Measurements from ENCODE around the gene TMEM62.
"Not testable (repeated sequence)": the region's sequence is repeated elsewhere in the genome, so short reads cannot be mapped to it uniquely, and the experiment has no call there.

TMEM62 gene

DNA sequence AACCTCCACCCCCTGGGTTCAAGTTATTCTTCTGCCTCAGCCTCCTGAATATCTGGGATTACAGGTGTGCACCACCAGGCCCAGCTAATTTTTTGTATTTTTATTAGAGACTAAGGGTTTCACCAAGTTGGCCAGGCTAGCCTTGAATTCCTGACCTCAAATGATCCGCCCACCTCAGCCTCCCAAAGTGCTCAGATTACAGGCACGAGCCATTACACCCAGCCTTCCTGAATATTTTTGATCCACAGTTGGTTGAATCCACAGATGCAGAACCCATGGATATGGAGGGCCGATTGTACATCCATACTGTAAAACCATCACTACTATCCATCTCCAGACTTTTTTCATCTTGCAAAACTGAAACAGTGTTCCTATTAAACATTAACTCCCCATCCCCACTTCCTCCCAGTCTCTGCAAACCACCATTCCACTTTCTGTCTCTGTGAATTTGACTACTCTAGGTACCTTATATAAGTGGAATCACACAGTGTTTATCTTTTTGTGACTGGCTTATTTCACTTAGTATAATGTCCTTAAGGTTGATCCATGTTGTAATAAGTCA lies 8.2 kb upstream of the TMEM62 start:
- DNase-seq: no peak

DNA sequence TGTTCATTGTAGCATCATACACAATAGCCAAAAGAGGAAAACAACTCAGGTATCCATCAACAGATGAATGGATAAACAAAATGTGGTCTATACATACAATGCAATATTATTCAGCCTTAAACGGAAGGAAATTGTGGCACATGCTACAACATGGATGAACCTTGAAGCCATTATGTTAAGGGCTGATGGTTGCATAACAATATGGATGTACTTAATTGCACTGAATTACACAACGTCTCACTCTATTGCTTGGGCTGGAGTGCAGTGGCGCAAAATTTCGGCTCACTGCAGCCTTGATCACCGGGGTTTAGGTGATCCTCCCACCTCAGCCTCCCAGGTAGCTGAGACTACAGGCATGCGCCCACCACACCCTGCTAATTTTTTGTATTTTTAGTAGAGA lies 7.0 kb upstream of the TMEM62 start:
- DNase-seq: no peak

DNA sequence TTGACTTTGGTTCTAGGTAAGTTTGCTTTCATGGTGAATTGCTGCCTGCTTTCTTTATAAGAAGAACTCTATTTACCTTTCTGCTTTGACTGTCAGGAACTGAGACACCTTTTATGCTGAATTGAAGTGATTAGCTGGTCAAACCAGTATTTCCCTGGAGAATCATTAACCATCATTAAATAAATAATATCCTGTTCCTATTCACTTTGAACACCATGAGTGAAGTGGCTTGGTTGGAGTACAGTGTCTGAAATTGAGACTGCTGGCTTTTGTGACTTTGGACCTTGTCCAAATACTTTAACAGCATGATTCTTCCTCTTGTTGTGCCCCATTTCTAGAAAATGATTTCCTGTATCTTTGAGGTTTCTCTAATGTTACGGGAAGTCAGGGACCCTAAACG lies 5.6 kb upstream of the TMEM62 start:
- no peak for DNase-seq

DNA sequence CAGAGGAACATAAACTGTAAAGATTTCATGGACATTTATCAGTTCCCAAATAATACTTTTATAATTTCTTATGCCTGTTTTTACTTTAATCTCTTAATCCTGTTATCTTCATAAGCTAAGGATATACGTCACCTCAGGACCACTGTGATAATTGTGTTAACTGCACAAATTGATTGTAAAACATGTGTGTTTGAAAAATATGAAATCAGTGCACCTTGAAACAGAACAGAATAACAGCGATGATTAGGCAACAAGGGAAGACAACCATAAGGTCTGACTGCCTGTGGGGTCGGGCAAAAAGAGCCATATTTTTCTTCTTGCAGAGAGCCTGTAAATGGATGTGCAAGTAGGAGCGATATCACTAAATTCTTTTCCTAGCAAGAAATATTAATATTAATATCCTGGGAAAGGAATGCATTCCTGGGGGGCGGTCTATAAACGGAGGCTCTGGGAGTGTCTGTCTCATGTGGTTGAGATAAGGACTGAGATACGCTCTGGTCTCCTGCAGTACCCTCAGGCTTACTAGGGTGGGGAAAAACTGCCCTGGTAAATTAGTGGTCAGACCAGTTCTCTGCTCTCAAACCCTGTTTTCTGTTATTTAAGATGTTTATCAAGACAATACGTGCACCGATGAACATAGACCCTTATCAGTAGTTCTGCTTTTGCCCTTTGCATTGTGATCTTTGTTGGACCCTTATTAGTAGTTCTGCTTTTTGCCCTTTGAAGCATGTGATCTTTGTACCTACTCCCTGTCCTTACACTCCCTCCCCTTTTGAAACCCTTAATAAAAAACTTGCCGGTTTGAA lies 5.0 kb upstream of the TMEM62 start:
- not testable (repeated sequence) for DNase-seq

DNA sequence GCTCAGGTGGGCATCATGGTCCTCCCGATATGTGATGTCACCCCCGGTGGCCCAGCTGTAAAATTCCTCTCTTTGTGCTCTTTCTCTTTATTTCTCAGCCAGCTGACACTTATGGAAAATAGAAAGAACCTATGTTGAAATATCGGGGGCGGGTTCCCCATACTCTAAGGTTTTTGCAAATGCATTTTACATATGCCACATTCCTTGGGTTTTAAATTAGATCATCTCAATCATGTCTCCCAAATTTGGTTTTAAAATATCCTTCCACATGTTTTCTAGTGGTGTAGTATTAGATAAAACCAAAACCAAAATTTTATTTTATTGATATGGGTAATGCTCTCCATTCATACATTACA lies 4.4 kb upstream of the TMEM62 start:
- DNase-seq: no peak

DNA sequence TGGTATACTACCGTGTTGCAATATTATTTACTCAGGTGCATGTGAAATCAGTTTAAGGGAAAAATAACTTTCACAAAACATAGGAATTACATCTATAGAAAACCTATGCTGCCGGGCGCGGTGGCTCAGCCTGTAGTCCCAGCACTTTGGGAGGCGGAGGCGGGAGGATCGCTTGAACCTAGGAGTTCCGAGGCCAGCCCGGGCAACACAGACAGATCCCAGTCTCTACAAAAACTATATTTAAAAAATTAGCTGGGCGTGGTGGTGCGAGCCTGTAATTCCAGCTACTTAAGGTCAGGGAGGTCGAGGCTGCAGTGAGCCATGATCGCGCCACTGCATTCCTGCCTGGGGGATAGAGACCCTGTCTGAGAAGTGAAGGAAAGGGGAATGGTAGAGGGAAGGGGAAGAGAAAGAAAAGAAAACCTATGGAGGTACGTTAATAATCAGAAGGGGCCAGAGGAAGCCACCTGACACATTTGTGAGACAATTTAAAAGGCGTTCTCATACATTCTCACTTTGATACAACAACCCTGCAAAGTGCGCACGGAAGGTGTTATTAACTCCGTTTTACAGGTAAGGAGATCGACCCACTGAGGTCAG lies 456 bp upstream of the TMEM62 start:
- no peak for DNase-seq

DNA sequence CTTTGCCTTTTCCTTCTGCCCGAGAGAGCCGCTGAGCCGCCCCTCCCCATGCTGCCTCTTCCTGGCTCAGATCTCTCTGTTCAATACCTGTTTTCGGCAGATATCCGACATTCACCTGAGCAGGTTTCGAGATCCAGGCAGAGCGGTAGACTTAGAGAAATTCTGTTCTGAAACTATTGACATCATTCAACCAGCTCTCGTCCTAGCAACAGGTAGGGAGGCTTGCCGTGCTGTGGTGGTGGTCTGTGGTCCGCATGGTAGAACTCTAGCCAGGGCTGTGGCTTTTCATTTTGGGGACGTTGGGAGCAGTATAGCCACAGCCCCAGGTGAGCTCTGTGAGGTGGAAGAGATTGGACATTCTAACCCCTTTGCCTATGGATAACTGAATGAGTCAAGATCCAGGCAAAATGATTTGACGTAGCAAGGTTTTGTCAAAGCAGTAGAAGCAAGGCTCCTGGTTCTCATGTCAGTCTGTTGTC lies 810 bp downstream of the TMEM62 start:
- no peak for DNase-seq

DNA sequence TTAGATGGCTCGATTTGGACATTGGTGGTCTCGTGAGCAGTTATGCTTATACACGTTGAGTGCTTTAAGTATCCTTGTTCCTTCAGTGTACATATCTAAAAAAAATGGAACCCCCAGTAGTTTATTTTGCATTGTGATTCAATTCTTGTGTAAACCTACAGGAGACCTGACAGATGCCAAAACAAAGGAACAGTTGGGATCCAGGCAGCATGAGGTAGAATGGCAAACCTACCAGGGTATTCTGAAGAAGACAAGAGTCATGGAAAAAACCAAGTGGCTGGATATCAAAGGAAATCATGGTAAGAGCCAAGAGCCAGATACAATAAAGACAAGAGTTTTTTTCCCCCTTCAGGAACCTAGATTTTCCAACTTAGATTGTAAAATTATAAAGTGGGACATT lies 2.0 kb downstream of the TMEM62 start:
- no peak for DNase-seq

DNA sequence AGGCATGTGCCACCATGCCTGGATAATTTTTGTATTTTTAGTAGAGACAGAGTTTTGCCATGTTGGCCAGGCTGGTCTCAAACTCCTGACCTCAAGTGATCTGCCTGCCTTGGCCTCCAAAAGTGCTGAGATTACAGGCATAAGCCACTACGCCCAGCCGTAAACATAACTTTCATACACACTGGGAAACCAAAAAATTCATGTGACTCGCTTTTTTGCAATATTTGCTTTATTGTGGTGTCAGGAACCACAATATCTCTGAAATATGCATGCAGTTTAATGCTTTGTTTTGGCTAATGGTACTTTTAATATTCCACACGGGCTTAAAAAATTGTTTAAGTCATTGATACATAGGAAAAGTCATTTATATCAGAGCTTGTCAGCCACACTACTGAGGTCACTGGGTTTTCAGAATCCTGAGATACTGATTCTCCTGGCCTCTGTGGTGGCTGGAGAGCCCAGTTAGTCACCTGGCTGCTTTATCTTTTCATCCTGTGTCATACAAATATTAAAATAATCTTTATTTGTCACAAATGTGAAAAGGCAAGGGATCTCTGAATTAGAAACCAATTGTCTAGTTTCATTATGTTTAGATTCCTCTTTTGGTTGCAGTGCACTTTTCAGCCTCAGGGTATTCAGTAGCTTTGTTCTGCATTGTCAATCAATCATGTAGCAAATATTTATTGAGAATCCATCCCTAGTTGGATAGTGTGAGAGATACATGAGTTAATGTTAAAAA lies 10.0 kb downstream of the TMEM62 start:
- no peak for DNase-seq

DNA sequence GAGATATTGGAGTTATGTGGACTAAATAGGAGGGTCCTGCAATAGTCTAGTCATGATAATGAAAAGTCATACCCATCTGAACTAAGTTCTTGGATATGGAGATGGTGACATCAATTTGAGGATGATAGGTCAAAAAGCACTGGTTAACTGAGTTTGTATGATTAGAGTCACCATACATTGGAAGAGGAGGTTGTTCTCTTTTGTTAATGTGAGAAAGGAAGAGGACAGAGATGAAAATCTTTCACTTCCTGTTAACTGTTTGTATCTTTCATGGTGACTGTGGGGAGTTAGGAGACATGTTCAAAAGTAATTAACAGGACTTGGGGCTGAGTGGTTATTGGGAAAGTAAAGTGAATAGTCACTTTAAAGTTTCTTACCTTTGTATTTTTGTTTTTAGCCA lies 11.1 kb downstream of the TMEM62 start:
- DNase-seq: no peak

DNA sequence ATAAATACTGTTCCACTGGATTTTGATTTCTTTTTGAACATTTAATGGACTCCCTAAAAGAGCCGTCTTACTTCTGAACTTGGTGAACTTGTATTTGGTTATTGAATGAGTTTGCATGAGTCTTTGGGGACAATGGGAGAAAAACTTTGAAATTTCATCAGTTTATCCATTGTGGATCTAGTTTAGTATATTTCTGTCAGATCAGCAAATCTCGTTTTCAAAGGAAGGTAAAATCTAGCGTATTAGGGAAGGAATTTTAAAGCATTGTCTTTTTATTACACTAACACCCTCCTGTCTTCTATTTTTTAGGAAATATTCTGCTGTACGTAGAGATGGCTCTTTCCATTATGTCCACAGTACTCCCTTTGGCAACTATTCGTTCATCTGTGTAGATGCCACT lies 12.8 kb downstream of the TMEM62 start:
- DNase-seq: no peak

DNA sequence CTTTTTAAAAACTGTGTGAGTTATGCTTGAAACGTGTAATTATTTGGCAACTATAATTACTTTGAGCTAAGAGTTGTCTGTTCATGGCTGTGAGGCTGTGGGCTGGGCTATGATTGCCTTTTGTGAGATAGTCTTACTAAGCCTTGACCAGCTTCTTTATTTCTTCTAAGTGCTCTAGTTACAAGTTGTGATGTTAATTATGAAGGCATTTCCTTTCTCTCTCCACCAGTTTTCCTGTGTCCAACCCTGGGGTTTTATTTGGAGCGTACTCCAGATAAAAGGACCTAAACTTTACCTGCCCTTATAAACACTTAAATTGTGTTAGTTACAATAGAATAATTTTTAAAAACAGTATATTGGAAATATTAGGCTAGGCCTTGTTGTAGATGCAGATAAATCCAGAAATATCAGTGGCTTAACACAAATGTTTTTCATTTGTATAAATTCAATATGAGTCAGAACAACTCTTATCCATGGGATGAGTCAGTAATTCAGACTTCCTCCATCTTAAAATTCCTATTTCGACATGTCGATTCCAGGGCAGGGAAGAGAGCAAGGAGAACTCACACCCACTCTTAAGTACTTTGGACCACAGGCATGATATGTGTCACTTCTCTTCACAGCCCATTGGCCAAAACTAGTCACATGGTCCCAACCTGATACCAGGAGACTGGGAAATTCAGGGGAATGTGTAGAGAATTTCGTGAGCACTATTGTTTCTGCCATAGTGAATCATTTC lies 17.0 kb downstream of the TMEM62 start:
- DNase-seq: no peak

DNA sequence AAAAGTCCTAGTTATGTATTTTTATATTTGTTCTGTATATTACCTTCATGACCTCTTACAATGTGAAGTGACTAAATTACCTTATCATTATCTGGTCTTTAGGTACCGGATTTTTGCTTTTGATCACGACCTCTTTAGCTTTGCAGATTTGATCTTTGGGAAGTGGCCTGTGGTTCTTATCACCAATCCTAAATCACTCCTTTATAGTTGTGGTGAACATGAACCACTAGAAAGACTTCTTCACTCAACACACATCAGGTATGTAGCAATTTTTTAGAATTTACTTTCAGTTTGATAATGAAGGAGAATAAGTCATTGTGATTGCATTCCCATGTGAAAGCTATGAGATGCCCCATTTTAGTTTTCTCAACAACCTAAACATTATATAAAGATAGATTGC lies 18.3 kb downstream of the TMEM62 start:
- no peak for DNase-seq

DNA sequence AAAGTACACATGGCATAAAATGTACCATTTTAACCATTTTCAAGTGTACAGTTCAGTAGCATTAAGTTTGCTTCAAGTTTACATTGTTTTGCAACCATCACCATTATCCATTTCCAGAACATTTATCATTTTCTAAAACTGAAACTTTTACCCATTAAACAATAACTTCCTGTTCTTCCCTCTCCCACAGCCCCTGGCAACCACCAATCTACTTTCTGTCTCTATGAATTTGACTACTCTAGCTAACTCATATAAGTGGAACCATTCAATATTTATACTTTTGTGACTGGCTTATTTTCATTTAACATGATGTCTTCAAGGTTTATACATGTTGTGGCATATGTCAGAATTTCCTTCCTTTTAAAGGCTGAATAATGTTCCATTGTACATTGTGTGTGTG lies 19.9 kb downstream of the TMEM62 start:
- no peak for DNase-seq

DNA sequence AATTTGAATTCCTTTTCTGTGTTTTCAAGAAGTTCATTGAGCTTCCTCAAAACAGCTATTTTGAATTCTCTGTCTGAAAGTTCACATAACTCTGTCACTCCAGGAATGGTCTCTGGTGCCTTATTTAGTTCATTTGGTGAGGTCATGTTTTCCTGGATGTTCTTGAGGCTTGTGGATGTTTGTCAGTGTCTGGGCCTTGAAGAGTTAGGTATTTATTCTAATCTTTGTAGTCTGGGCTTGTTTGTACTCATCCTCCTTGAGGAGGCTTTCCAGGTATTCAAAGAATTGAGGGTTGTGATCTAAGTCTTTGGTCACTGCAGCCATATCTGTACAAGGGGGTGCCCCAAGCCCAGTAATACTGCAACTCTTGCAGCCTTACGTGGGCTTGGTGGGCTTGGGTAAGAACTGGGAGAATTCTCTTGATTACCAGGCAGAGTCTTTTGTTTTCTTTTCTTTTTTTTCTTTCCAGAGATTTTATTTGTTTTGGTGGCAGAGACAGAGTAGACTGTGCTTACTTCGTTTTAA lies 32.5 kb downstream of the TMEM62 start:
- no peak for DNase-seq

DNA sequence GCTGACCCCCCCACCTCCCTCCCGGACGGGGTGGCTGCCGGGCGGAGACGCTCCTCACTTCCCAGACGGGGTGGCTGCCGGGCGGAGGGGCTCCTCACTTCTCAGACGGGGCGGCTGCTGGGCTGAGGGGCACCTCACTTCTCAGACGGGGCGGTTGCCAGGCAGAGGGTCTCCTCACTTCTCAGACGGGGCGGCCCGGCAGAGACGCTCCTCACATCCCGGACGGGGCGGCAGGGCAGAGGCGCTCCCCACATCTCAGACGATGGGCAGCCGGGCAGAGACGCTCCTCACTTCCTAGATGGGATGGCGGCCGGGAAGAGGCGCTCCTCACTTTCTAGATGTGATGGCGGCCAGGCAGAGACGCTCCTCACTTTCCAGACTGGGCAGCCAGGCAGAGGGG lies 33.9 kb downstream of the TMEM62 start:
- DNase-seq: not testable (repeated sequence)

DNA sequence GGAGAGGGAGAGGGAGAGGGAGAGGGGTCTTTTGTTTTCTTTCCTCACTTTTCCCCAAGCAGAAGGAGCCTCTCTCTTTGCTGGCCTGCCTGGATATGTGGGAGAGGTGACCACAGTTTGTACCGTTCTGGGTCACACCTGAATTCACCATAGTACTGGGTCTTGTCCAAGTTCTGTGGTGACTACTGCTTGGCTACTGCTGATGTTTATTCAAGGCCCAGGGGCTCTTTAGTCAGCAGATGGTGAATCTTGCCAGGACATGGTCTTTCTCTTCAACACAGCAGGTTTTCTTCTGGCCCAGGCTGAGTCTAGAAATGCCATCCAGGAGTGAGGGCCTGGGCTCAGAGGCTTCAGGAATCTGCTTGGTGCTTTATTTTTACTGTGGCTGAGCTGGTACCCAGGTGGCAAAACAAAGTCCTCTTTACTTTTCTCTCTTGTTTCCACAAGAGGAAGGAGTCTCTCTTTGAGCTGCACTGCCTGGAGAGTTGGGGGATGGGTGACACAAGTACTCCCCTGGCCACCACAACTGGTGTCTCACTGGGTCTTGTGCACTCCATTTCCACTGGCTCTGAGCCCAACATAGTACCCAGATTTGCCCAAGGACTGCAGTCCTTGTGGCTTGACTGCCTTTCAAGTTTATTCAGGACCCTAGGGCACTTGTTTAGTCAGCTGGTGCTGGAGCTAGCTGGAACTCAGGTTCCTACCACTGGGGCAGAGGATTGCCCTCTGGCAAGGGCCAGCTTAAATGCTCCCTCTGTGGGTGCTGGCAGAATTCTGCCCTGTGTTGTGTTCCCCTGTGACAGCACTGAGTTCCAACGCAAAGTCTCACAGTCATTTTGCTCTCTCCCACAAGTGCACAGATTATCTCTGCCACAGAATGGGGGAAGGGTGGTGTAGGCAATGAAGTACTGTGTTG lies 35.1 kb downstream of the TMEM62 start:
- DNase-seq: peak; percentile 36

DNA sequence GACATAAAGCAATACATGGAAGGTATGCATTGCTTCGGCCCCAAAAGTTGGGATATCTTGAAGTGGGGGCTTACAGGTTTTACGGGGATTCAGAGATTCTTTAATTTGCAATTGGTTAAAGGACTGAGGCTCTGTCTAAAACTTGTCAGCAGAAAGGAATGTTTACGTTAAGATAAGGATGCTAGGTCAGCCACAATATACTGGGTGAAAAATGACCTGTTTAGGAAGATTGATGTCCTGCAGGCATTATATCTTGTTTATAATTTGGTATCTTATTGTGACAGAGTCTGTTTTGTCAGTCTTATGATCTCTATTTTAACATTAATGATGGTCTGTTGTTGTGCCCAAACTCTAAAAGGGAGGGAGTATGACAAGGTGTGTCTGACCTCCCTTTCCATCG lies 36.5 kb downstream of the TMEM62 start:
- no peak for DNase-seq

DNA sequence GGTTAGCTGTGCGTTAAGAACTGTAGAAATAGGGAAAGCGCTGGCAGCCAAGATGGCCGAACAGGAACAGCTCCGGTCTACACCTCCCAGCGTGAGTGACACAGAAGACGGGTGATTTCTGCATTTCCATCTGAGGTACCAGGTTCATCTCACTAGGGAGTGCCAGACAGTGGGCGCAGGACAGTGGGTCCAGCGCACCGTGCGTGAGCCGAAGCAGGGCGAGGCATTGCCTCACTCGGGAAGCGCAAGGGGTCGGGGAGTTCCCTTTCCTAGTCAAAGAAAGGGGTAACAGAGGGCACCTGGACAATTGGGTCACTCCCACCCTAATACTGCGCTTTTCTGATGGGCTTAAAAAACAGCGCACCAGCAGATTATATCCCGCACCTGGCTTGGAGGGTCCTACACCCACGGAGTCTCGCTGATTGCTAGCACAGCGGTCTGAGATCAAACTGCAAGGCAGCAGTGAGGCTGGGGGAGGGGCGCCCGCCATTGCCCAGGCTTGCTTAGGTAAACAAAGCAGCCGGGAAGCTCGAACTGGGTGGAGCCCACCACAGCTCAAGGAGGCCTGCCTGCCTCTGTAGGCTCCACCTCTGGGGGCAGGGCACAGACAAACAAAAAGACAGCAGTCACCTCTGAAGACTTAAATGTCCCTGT lies 42.4 kb downstream of the TMEM62 start:
- DNase-seq: not testable (repeated sequence)

DNA sequence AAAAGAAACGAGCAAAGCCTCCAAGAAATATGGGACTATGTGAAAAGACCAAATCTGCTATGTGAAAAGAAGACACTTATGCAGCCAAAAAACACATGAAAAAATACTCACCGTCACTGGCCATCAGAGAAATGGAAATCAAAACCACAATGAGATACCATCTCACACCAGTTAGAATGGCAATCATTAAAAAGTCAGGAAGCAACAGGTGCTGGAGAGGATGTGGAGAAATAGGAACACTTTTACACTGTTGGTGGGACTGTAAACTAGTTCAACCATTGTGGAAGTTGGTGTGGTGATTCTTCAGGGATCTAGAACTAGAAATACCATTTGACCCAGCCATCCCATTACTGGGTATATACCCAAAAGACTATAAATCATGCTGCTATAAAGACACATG lies 43.8 kb downstream of the TMEM62 start:
- DNase-seq: not testable (repeated sequence)

DNA sequence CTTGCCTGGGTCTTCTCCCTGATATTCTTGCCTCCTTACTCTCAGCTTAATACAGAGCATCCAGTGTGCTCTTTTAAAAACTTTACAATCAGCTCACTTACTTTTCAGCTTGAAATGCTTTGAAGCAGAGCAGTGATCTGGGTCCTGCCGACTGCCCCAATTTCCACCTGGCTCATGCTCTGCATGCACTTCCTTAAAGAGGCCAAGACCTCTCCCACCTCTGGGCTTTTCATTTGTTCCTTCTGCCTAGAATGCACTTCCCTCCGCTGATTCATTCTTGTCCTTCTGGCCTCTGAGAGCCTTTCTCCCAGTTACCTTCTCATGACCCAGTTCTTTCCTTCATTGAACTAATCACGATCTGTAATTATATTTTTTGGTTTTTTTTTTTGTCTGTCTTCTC lies 49.9 kb downstream of the TMEM62 start:
- DNase-seq: no peak

Data from NCI-H446 treated with DMSO at 0.1 percent for 48 hours (cell line).